ENCODE results near the gene GALNT17. TPM values are rescaled to one million over a fixed set of nuclear protein-coding genes. Genes with fewer than 3 reads are reported as not detected.
"Not testable (repeated sequence)": the region's sequence is repeated elsewhere in the genome, so short reads cannot be mapped to it uniquely, and the experiment has no call there.

Gene GALNT17
- total RNA-seq, 1 donor from 2014 or later: 0.12 TPM

- DNase-seq (ENCODE audit: low read depth): no peak
- TF ChIP-seq CTCF (conservative IDR thresholded peaks at IDR 0.05; ENCODE audit: low read depth, low read length): no peak
These were observed 589.8 kb downstream of the GALNT17 start for GRCh38 chr7:71721742-71722141.

GRCh38 chr7:71723859-71724258 is 591.9 kb downstream of the GALNT17 start:
- no peak for TF ChIP-seq CTCF (conservative IDR thresholded peaks at IDR 0.05; ENCODE audit: low read depth, low read length)
- no peak for DNase-seq (ENCODE audit: low read depth)
- H3K4me3 ChIP-seq (ENCODE audit: low read depth, low read length): no peak overlapping the region

More at GRCh38 chr7:71721742-71722141, 589.8 kb downstream of the GALNT17 start:
- no peak overlapping the region for H3K4me3 ChIP-seq (ENCODE audit: low read depth, low read length)

- H3K4me3 ChIP-seq (ENCODE audit: low read depth, low read length): no peak overlapping the region
- no peak for TF ChIP-seq CTCF (conservative IDR thresholded peaks at IDR 0.05; ENCODE audit: low read depth, low read length)
- DNase-seq (ENCODE audit: low read depth): no peak
These were observed 595.4 kb downstream of the GALNT17 start for GRCh38 chr7:71727347-71727746.

- H3K4me3 ChIP-seq (ENCODE audit: low read depth, low read length): no peak overlapping the region
- DNase-seq (ENCODE audit: low read depth): no peak
- no peak for TF ChIP-seq CTCF (conservative IDR thresholded peaks at IDR 0.05; ENCODE audit: low read depth, low read length)
These were observed 599.8 kb downstream of the GALNT17 start for GRCh38 chr7:71731740-71732139.

GRCh38 chr7:71733107-71733870 is 601.3 kb downstream of the GALNT17 start:
- H3K4me3 ChIP-seq (ENCODE audit: low read depth, low read length): no peak overlapping the region
- DNase-seq (ENCODE audit: low read depth): no peak
- TF ChIP-seq CTCF (conservative IDR thresholded peaks at IDR 0.05; ENCODE audit: low read depth, low read length): peak; percentile 84

- no peak overlapping the region for H3K4me3 ChIP-seq (ENCODE audit: low read depth, low read length)
- peak; percentile 3 for DNase-seq (ENCODE audit: low read depth)
- peak; percentile 92 for TF ChIP-seq CTCF (conservative IDR thresholded peaks at IDR 0.05; ENCODE audit: low read depth, low read length)
These were observed 604.1 kb downstream of the GALNT17 start for GRCh38 chr7:71735961-71736556.

GRCh38 chr7:71737931-71738540 is 606.1 kb downstream of the GALNT17 start:
- not testable (repeated sequence) for DNase-seq (ENCODE audit: low read depth); H3K4me3 ChIP-seq (ENCODE audit: low read depth, low read length)
